Common myeloid progenitor, CD34-positive (primary cell): ENCODE data around the gene MLPH.

ENCODE experiments used
- CTCF ChIA-PET: fragments of 350-600 bp; sonication (Branson Sonifier 250); formaldehyde crosslinking; loops from one replicate; lab custom pipeline; 2021; ENCODE audit warnings: antibody characterized with exemption; lab: Charles Lee
- POLR2A ChIA-PET: fragments of 350-600 bp; sonication (Branson Sonifier 250); formaldehyde crosslinking; loops from one replicate; lab custom pipeline; 2021; ENCODE audit warnings: antibody characterized with exemption; lab: Charles Lee
- DNase-seq, 3 donors: peaks; one replicate each; pipeline versions ENCODE4 v3.0.0 to v3.0.0-alpha.2; 2013
- H3K27ac ChIP-seq, 2 experiments: 1 replicate in 1 of 2; 2 replicates in 1 of 2; pipeline ENCODE4 v1.7.0; 2013; ENCODE audit warnings: inconsistent platforms in 2 of 2, low read length in 2 of 2, mild to moderate bottlenecking in 2 of 2, low read depth in 1 of 2, moderate library complexity in 1 of 2; ENCODE audit not compliant: severe bottlenecking in 2 of 2, insufficient read depth in 1 of 2, poor library complexity in 1 of 2
- H3K27me3 ChIP-seq, 5 experiments: replicated peaks in 2 of 5; 1 replicate in 3 of 5; 2 replicates in 2 of 5; pipeline versions ENCODE4 v1.6.1 to v1.7.0; 2013; ENCODE audit warnings: low read length in 4 of 5, mild to moderate bottlenecking in 2 of 5, moderate library complexity in 2 of 5, inconsistent platforms in 1 of 5; ENCODE audit not compliant: insufficient read depth in 5 of 5, control insufficient read depth in 4 of 5
- H3K36me3 ChIP-seq, 4 experiments: 1 replicate in 2 of 4; 2 replicates in 2 of 4; pipeline versions ENCODE4 v1.6.1 to v1.7.0; 2013; ENCODE audit warnings: low read length in 3 of 4, control low read depth in 1 of 4, mild to moderate bottlenecking in 1 of 4; ENCODE audit not compliant: control insufficient read depth in 4 of 4, insufficient read depth in 4 of 4
- H3K4me1 ChIP-seq, 4 experiments: 1 replicate in 3 of 4; 2 replicates in 1 of 4; pipeline versions ENCODE4 v1.6.1 to v1.7.1; 2013; ENCODE audit warnings: low read length in 3 of 4, mild to moderate bottlenecking in 3 of 4, control low read depth in 1 of 4, inconsistent platforms in 1 of 4, moderate library complexity in 1 of 4; ENCODE audit not compliant: control insufficient read depth in 4 of 4, insufficient read depth in 4 of 4; ENCODE audit errors: control extremely low read depth in 1 of 4
- H3K4me3 ChIP-seq, 7 experiments: 1 replicate in 4 of 7; 2 replicates in 3 of 7; pipeline versions ENCODE4 v1.5.1 to v1.7.0; 2013; ENCODE audit warnings: mild to moderate bottlenecking in 7 of 7, low read length in 6 of 7, moderate library complexity in 6 of 7, inconsistent platforms in 2 of 7, low read depth in 2 of 7, control low read depth in 1 of 7; ENCODE audit not compliant: insufficient read depth in 4 of 7, control insufficient read depth in 1 of 7; ENCODE audit errors: extremely low read depth in 1 of 7
- H3K9me3 ChIP-seq, 5 experiments: 1 replicate in 4 of 5; 2 replicates in 1 of 5; pipeline versions ENCODE4 v1.6.1 to v1.7.1; 2013; ENCODE audit warnings: low read length in 4 of 5, mild to moderate bottlenecking in 2 of 5, inconsistent platforms in 1 of 5, low read depth in 1 of 5, moderate library complexity in 1 of 5; ENCODE audit not compliant: control insufficient read depth in 4 of 5, insufficient read depth in 2 of 5; ENCODE audit errors: control extremely low read depth in 1 of 5
- whole genome bisulfite sequencing: methylation state at CpG from one replicate; pipeline ENCODE4 v1.1.5; 2013; ENCODE audit not compliant: insufficient coverage; 5-methylcytosine and 5-hydroxymethylcytosine counted together

Gene MLPH

DNA sequence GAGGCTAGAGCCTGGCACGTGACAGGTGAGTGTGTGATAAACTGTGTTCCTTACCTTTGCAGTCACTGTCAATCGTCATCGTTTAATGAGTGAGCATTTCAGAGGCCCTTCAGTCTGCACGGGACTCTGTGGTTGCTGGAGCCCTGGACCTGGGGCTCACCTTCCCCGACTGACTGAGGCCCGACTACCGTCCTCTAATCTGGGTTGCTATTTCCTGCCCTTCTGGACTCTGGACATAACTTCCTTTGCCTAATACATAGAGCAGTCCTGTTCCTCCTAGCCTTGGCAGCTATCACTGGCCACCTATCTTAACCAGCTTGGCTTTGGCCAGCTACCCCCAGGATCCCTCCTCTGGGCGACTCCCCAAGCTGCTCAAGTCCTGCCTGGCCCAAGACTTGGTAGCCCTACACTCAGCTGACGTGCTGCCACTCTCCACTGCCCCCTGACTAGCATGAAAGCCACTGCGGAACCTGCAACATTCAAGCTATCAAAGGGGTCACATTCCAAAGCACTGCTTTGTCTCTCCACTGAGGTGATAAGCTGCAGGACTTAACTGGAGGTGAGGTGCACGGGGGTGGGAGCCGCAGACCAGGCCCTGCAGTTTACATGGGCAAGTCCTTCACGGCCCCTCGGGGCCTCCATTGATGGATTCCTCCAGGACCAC lies 114.5 kb downstream of the MLPH start:
- POLR2A ChIA-PET, result interaction anchor here (1.4 kb wide), 1 partner anchor 59 kb away, joined by 3 read pairs; no protein-coding TSS in a partner anchor
- WGBS, result 96% methylated on average over 12 of the region's 14 CpGs
- H3K36me3 ChIP-seq, result no peaks in the 10 kb centered on the region
- DNase-seq, result no peak
- no peak overlapping the region for H3K4me3 ChIP-seq
- no peak overlapping the region for H3K27ac ChIP-seq
- peaks cover 6 to 39% (median 29%) of the 10 kb centered on the region in 4 experiments for H3K4me1 ChIP-seq
- CTCF ChIA-PET, result interaction anchor here (0.6 to 5.8 kb wide), 15 partner anchors 8 to 143 kb away, joined by 3 to 27 read pairs (median 5); no protein-coding TSS in a partner anchor
- no peaks in the 10 kb centered on the region for H3K9me3 ChIP-seq
- no peaks in the 10 kb centered on the region for H3K27me3 ChIP-seq

DNA sequence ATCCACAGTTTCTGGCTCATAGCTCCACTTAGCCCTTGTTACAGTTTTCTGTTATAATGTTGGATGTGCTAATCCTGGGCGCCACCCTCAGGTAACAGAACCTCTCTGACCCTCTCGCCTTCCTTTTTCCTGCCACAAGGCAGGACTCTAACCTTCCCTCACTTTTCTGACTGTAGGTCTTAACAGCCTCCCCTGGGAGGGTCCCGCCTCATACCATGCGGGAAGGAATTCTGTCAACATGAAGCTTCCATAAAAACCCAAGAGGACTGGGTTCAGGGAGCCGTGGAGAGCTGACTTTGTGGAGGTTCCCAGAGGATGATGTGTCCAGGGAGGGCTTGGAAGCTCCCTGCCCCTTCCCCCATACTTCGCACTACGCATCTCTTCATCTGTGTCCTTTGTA lies 115.4 kb downstream of the MLPH start:
- CTCF ChIA-PET, result interaction anchor here (0.7 to 5.8 kb wide), 15 partner anchors 9 to 143 kb away, joined by 3 to 27 read pairs (median 8); no protein-coding TSS in a partner anchor
- no peak overlapping the region for H3K4me3 ChIP-seq
- no peak overlapping the region for H3K27ac ChIP-seq
- POLR2A ChIA-PET, result interaction anchor here (1.4 kb wide), 1 partner anchor 58 kb away, joined by 3 read pairs; no protein-coding TSS in a partner anchor
- no peaks in the 10 kb centered on the region for H3K36me3 ChIP-seq
- H3K4me1 ChIP-seq, result peaks cover 6 to 31% (median 29%) of the 10 kb centered on the region in 4 experiments
- DNase-seq, result no peak
- H3K27me3 ChIP-seq, result no peaks in the 10 kb centered on the region
- H3K9me3 ChIP-seq, result no peaks in the 10 kb centered on the region
- 98% methylated on average over 5 of the region's 7 CpGs for WGBS

DNA sequence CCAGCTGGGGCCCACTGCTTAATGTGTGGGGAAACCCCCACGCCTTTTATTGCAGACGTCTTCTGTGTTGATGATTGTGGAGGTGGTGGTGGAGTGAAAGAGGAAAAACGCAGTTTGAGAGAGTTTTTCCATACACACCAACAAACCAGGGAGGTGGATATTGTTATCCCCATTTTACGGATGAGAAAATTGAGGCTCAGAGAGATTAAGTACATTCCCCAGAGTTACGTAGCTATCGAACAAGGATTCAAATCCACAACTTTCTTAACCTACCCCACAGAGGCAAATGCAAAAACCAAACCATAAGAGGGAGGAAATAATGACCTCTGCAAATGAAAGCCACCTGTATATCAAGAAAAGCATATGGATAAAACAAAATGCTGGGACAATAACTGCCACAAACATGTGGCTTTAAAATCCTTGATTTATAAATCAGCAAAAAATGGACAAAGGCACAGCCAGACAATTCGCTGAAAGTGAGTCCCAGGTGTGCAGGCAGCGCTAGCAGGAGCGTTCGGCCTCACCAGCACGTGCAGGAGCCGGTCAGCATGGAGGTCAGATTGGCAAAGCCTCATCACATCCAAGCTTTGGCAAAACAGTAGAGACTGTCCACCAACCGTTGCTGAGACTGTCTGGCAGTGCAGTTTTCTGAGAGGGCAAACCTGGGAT lies 116.1 kb downstream of the MLPH start:
- H3K36me3 ChIP-seq, result no peaks in the 10 kb centered on the region
- H3K4me1 ChIP-seq, result peaks cover 6 to 29% (median 29%) of the 10 kb centered on the region in 4 experiments
- H3K27ac ChIP-seq, result peak overlapping the region; percentile 36 to 84
- POLR2A ChIA-PET, result interaction anchor here (1.0 to 1.7 kb wide), 5 partner anchors 11 to 71 kb away, joined by 3 to 10 read pairs (median 4); no protein-coding TSS in a partner anchor
- WGBS, result 56% methylated on average over 8 of the region's 13 CpGs
- H3K27me3 ChIP-seq, result no peaks in the 10 kb centered on the region
- H3K9me3 ChIP-seq, result no peaks in the 10 kb centered on the region
- DNase-seq, result no peak
- peak overlapping the region in 4 of 7 experiments; percentile 7 to 55 (median 40) for H3K4me3 ChIP-seq
- CTCF ChIA-PET, result interaction anchor here (0.9 to 5.8 kb wide), 14 partner anchors 10 to 144 kb away, joined by 3 to 27 read pairs (median 10); no protein-coding TSS in a partner anchor

DNA sequence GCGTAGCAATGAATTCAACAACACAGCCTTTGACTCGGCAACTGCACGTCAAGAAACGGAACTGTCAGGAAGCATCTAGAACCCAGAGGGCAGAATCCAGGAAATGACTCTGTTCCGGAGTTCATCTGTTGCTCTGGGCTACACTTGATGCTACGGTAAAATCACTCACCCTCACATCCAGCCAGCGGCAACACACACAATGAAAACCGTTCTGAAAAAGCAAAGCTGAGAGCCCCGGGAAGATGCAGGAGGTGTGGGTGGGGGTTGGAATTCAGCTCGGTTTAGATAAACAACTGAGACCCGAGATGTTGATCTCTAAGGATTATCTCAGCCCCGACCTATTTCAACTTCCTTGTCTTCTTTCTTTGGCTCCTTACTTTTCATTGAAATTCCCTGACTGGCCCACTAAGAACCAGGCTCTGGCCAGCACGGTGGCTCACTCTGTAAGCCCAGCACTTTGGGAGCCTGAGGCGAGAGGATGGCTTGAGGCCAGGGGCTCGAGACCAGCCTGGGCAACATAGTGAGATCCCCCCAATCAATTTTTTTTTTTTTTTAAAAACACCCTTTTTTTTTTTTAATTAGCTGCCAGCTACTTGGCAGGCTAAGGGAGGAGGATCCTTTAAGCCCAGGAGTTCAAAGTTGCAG lies 116.8 kb downstream of the MLPH start:
- ChIA-PET CTCF (interaction anchor here (0.7 to 5.8 kb wide), 16 partner anchors 10 to 143 kb away, joined by 3 to 27 read pairs (median 6); no protein-coding TSS in a partner anchor), POLR2A (interaction anchor here (0.7 to 1.7 kb wide), 6 partner anchors 11 to 70 kb away, joined by 3 to 10 read pairs (median 4); no protein-coding TSS in a partner anchor)
- H3K27me3 ChIP-seq, result no peaks in the 10 kb centered on the region
- H3K36me3 ChIP-seq, result no peaks in the 10 kb centered on the region
- H3K4me3 ChIP-seq, result peak overlapping the region in 5 of 7 experiments; percentile 7 to 55 (median 36)
- peak; percentile 94 to 96 (median 95) for DNase-seq
- no peaks in the 10 kb centered on the region for H3K9me3 ChIP-seq
- H3K27ac ChIP-seq, result peak overlapping the region; percentile 67 to 84
- peaks cover 6 to 29% (median 29%) of the 10 kb centered on the region in 4 experiments for H3K4me1 ChIP-seq
- WGBS, result 19% methylated on average over 5 of the region's 15 CpGs

DNA sequence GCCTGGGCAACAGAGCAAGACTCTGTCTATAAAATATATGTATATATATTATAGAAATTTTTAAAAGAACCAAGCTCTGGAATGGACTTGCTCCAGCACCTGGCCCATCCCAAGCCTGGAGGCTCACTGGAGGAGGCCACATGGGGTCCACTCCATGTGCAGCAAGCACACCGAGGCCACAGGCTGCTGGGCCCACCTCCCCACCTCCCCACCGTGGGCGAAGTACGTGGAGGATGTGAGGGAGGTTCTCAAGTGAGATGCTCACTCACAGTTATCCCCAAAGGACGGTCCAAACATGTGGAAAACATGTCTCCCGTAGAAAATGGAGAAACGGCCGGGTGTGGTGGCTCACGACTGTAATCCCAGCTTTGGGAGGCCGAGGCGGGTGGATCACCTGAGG lies 117.3 kb downstream of the MLPH start:
- WGBS, result 87% methylated on average over 5 of the region's 11 CpGs
- Histone ChIP-seq H3K4me1 (peaks cover 6 to 29% (median 29%) of the 10 kb centered on the region in 4 experiments), H3K36me3 (no peaks in the 10 kb centered on the region), H3K27me3 (no peaks in the 10 kb centered on the region), H3K27ac (no peak overlapping the region), H3K4me3 (no peak overlapping the region), H3K9me3 (no peaks in the 10 kb centered on the region)
- DNase-seq, result no peak
- ChIA-PET POLR2A (interaction anchor here (0.7 to 1.7 kb wide), 6 partner anchors 10 to 70 kb away, joined by 3 to 10 read pairs (median 4); no protein-coding TSS in a partner anchor), CTCF (interaction anchor here (0.7 to 5.8 kb wide), 15 partner anchors 10 to 143 kb away, joined by 3 to 27 read pairs (median 5); no protein-coding TSS in a partner anchor)
